AG20443 (cell line): ENCODE results near the gene ZNF592.
"Not testable (repeated sequence)": the region's sequence is repeated elsewhere in the genome, so short reads cannot be mapped to it uniquely, and the experiment has no call there.

ENCODE experiments used
- DNase-seq: peaks from one replicate; pipeline ENCODE4 v3.0.0; 2012; ENCODE audit warnings: low spot score, mixed read lengths

Gene ZNF592

DNA sequence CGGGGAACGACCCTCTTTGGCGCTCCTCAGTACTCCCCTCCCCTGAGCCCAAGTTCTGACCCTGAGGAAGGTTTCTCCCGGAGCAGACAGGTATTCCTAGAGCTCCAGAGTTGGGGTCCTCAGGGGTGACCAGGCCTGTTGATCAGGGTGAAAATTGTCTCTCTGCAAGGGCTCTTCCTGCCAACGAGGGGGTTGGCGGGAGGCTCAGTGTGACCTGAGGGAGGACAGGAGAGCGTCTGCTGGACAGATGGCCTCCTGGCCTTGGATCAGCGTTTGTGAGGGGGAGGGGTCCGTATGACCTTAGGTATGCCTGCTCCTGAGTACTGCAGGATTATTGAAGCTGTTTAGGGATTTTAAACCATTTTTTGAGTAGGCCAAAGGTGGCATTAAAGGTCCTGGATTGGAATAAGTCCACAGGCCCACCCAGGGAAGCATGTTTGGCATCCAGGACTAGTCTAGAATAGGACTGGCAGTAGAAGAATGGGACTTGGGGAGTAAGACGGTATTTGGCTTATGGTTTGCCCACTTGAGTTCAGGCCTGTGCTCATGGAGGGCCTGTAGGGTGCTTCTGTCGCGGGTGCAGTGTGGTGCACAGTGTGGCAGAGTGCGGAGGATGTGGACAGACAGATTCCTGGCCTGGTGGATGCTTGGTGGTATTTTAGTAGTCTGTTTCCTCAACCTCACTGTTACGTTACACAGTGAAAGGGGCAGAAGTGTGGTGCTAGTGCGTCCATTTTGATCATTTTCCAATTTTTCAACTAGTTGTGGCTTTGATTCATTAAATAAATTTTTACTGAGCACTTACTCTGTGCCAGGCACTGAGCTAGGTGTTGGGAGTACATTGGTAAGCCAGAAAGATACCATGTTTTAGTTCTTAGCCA lies 959 bp downstream of the ZNF592 start:
- DNase-seq, result peak; percentile 24

DNA sequence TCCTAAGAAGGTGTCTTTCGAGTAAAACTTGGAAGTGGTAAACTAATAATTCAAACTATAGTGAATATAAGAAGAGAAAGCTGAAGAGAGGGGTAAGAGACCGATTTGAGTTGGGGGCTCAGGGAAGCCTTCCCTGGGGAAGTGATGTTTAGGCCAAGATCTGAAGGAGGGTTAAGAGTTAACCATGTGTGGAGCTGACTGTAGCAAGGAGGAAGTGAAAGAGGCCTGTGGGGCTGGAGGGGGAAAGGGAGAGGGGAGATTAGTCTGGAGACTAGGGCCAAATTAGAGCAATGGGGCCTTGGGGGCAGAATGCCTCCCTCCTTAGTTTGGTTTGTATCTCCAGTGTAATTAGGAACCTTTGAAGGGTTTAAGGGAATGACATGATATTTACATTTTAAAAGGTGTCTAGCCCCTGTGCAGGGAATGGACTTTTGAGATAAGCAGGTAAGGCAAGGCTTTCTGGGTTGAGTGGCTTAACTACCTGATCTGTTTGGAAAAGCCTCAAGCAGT lies 2.2 kb downstream of the ZNF592 start:
- no peak for DNase-seq

DNA sequence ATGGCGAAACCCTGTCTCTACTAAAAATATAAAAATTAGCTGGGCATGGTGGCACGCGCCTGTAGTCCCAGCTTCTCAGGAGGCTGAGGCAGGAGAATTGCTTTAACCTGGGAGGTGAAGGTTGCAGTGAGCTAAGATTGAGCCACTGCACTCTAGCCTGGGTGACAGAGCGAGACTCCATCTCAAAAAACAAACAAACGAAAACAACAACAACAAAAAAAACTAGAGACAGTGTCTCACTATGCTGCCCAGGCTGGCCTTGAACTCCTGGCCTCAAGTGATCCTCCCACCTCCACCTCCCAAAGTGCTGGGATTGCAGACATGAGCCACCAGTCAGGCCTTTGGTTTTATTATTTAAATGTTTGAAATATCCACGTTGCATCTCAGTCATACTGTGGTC lies 3.3 kb downstream of the ZNF592 start:
- not testable (repeated sequence) for DNase-seq

DNA sequence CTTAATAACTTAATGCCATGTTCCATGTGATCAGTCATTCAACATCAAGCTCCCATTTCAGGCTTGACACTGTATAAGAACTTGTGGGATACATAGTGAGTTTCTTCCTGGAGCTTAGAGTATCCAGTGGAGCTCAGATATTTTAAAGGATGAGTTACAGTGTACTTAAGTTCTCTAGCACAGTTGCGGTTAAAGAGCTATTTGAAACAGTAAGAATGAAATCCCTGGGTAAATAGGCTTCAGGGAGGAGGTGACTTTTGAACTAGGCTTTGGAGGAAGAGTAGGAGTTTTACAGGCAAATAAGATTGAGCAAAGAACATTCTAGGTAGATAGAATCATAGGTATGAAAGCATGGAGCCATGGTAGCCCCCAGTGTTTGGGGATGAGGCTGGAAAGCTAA lies 3.8 kb downstream of the ZNF592 start:
- DNase-seq, result no peak

DNA sequence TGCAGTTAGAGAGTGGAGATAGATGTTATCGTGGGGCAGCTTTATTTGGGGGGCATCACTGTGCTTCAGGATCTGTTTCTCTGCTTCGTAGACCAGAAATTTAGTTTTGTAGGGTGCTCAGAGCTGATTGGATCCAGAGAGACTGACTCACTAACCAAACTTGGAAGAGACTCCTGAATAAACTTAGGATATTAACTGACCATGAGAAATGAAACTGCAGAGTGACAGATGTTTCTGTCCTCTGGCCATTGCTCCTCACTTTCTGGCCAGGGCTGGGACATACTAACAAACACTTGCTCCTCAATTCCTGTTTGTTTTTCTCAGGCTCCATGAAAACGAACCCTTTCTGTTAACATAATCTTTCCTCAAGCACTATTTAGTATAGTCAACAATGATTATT lies 4.3 kb downstream of the ZNF592 start:
- DNase-seq, result peak; percentile 52

DNA sequence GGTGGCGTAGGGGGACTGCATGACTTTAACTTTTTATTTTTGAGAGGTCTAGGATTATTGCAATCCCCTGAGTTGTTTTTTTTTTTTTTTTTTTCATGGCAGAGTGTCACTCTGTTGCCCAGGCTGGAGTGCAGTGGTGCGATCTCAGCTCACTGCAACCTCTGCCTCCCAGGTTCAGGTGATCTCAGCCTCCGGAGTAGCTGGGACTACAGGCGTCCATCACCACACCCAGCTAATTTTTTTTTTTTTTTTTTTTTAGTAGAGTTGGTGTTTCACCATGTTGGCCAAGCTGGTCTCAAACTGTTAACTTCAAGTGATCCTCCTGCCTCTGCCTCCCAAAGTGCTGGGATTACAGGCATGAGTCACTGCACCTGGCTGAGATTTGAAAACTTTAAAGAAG lies 6.5 kb downstream of the ZNF592 start:
- not testable (repeated sequence) for DNase-seq

DNA sequence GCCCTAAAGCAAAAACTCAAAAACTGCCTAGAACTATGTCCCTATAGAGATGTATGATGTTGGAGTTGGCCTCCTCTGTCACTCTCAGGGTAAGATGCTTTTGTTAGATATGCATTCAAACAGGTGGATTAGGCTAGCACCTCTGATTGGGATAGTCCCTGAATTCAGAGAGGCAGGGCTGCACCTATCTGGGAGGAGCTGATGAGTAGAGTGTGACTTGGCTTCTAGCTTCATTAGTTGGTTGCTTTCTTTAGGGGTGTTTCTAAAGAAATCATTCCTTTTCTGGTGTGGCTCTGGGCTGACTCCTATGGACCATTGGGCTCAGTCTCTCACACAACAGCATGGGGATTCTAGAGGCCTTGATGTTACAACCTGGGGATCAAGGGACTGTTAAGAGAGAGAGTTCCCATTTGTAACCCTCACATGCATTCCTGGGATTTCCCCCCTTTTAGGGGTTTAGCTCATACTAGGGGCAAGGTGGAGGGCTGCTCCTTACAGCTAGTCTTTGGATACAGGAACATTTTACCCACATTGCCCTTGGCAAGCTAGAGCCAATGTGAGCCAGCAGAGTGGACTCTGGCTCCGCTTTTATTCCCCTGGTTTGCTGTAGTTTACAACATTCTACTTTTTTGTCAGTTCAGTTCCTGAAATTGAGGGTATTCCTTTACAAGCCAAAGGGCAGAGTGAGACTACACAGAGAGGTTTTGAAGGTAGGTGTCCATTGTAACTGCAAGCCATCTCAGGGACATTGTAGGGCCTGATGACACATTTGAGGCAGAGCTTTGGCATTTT lies 7.5 kb downstream of the ZNF592 start:
- no peak for DNase-seq

DNA sequence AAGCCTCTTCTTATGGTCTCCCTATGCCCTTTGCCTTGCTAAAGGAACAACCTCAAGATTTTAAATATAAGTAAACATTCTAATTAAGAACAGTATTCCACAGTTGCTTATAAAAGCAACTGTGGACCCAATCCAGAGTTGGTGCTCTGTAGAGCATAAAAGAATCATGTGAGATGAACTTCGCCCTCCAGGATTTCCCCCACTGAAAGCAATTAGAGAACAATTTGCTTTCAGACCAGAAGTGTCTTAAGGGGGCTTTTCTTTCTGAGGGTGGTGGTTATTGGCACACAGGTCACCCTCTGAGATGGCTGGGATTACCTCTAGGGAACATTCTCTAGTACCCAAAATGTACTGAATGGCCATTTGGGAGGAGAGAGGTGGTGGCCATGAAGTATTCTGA lies 10.6 kb downstream of the ZNF592 start:
- DNase-seq, result no peak

DNA sequence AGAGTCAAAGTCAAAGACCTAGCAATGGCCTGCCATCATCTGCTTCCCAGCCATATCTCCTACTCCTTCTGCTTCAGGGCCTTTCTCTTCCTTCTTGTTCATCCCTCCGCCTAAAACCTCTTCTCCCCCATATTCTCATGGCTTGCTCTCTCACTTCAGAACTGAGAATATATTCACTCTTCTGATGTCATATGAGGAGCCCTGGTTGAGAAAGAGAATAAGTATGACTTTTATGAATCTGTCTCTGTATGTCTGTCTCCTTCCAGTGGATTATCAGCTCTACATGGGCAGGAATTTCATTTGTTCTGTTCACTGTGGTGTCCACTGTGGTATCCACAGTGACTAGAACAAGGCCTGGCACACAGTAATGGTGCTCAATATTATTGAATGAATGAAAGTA lies 11.8 kb downstream of the ZNF592 start:
- no peak for DNase-seq

DNA sequence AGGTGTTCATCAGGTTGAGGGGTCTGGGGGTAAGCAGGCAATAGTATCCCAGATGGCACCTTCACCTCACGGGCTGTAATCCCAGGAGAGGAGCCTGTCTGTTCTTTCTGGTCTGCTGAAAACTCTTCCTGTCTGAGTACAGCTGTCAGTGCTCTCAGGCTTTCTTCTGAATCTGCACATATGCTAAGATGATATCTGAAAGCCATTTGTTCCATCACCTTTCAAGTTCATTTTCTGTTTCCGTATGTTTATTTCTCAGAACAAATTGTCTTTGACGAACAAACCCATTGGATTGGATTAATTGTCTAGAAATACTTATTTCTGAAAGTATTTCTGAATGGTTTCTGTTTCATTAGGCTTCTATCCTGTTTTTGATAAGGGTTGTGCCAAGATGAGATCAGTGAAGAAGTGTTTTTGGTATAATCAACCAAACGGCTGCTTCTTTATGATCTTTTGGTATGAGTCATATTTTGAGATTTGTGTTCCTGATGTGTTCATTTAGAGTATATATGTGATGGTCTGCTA lies 13.3 kb downstream of the ZNF592 start:
- no peak for DNase-seq

DNA sequence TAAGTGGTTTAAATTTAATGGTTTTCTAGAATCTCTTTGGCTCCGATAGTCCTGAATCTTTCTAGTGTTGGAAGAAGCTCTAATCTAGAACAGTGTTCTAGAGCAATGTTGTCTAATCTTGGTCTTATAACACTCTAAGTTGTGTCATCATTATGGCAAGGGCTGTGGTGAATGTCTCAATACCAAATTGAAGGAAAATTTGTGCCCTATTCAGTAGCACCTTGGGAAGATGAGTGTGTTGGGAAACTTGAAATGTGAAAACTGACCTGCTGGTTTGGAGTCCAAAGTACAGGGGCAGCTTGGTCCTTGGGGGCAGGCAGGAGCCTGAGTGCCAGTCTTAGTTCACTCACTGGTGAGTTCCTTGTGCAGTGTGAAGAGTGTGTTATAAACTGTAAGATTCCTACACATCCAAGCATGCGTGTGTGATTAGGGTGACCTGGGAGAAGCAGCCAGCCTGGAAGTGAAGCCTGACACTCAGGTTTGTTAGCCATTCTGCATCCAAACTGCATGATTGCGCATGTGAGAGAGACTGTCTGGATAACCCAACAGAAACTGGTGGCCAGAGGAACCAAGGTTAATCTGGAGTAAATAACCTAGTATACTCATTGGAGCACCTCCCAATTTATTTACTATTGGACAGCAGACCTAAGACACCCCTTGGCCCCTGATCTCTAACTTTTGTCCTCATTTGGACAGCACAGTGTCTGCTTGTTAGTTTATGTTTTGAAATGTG lies 14.6 kb downstream of the ZNF592 start:
- DNase-seq, result no peak

DNA sequence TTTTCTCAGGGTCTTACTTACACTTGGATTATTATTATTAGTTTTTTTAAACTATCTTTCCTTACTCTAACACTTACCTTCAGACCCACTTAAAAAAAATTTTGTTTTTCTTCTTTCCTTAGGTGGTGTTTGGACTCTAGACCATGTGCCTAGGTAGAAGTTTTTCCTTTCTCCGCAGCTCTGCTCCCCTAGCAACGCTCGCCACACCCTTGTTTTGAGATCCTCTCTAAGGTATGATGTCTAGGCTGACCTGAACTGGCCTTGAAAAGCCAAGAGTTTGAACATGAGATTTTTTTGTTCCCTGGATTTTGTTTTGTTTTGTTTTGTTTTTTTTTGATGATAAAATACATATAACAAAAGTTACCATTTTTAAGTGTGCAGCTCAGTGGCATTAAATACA lies 16.2 kb downstream of the ZNF592 start:
- DNase-seq, result no peak

DNA sequence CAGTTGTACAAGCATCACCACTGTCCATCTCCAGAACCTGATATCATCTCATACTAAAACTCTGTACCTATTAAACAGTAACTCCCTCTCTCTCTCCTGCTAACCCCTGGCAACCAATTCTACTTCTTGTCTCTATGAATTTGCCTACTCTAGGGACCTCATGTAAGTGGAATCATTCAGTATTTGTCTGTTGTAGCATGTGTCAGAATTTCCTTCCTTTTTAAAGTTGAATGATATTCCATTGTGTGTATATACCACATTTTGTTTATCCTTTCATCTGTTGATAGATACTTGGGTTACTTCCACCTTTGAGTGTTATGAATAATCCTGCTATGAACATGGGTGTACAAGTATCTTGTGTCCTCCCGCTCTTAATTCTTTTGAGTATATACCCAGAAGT lies 16.6 kb downstream of the ZNF592 start:
- DNase-seq, result no peak

DNA sequence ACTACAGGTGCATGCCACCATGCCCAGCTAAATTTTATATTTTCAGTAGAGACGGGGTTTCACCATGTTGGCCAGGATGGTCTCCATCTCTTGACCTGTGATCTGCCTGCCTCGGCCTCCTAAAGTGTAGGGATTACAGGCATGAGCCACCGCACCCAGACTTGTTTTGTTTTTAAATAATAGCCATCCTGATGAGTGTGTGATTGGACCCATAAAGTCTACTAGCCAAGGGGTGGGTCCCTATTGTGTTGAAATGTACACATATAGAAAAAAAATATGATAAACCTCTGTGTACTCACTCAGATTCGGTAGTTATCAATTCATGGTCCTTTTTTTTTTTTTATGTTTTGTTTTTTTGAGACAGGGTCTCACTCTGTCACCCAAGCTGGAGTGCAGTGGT lies 17.3 kb downstream of the ZNF592 start:
- no peak for DNase-seq

DNA sequence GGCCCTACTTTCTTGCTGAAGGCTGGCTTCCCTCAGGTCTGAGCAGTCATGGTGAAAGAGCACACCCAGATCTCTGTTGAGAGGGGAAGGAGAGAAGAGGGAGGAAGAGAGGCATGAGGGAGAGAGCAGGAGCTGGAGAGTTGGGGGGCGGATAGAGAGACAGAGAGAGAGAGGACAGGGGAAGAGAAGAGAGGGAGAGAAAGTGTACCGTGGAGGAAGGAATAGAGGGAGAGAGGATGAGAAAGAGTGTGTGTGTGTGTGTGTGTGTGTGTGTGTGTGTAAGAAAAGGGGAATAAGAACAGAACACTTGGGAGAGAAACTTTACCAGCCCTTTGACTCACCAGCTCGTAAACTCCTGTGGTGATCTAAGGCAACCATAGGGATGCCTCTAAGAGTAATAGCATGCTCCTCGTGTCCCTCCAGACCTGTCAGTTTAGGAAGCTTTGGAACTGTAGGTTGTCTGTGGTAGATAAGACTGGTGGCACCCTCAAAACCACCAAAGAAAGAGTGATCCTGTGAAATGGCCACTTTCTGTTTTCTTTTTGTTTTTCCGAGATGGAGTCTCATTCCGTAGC lies 18.2 kb downstream of the ZNF592 start:
- no peak for DNase-seq

DNA sequence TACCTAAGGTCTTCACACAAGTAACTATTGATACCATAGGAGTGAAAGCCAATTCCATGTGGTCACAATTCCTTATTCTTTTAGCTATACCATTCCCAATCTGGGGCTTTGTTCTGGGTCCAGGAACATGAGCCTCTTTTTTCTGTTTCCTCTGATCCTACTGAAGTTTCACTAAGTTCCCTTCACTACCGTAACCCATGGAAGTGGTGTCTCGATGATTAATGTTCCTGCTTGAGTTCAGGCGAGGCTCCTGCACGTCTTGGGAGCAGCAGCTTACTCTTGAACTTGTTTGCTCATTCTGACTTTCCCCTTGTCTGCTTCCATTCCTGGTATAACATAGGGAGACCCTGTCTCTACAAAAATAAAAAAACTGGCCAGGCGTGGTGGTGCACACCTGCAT lies 23.6 kb downstream of the ZNF592 start:
- DNase-seq, result no peak

DNA sequence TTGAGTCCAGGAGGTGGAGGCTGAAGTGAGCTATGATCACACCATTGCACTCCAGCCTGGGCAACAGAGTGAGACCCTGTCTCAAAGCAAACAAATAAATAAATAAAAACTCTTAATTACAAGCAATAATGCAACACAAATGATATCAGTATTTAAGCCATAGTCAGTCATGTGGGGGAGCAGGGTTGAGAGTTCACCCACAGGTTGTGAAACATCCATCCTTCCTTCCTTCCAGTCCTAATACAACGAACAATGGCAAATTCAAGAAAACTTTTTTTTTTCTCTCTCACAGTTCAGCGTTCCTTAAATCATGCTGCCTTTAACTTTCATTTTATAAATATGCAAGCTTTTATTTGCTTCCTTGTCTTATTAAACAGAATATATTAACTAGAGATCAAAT lies 24.1 kb downstream of the ZNF592 start:
- no peak for DNase-seq

DNA sequence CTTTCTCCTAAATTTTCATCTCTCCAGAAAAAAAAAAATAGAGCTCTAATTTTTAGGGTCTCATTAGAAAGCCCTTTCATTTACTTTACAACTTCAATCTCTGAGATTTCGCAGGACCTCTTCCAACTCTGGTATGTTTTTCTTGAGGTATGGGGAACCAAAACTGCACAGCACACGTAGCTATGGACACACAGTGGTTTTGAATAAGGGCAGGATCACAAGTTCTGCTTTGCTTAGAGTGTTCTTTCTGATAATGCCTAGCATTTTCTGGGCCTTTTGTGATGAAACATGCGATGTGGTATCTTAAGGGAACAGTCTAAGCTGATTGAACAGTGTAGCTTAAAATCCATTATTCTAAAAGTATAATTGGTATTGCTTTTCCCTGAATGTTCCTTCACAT lies 25.3 kb downstream of the ZNF592 start:
- DNase-seq, result no peak

DNA sequence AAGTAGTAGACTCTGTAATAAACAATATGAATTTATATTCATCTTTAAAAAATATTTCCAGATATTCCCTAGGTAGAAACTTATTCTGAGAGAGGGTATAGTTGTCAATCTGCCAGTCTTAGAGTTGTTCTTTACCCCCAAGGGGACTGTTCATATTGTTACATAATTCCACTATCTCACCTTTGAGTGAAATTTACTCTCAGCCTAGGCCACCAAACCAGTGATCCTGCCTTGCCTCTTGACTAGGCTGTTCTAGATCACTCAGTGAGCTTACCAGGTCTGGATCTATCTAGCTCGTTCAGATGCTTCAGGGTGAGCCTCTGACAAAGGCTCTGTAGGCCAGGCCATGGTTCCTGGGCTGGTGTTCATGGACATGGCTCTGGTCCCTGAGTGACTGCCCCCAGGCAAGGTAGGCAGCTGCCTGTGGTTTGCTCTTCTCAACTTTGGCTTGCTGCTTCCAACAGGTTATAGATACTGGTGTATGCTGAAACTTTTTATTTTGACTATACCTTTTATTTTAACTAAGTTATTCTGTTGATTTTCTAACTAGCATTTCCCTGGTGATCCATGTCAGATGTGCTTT lies 27.6 kb downstream of the ZNF592 start:
- no peak for DNase-seq

DNA sequence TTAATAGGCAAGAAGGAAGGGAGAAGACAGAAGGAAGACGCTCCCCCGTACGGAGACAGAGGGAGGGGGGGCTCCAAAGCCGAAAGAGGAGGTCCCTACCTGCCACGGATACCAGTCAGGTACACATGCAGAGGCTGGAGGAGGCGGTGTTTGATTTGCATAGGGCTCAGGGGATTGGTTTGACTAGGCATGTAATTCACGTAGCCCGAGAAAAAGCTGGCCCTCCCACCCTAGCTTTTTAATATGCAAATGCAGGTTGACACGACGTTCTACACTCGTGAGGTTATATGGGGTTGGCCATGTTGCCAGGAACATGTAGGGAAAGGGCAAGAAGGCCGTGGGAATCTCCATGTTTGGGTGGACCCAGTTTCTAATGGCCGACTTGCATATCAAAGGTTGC lies 29.8 kb downstream of the ZNF592 start:
- DNase-seq, result no peak

DNA sequence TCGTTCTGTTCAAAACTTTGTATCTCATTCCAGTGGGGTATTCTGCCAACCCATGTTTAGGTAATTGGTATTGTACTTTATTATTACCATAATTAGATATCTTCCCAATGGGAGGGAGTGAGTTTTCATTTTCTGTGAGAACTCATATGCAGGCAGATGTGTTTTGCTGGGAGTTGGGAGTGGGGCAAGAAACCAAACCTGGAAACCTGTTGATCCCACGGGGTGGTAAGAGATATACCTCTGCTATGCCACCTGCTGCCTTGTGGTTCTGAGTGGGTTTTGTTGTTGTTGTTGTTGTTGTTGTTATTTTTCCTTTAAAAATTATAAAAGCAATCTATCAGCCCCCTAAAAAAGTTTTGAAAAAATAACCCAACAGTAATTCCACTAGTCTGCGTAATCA lies 32.1 kb downstream of the ZNF592 start:
- DNase-seq, result no peak

DNA sequence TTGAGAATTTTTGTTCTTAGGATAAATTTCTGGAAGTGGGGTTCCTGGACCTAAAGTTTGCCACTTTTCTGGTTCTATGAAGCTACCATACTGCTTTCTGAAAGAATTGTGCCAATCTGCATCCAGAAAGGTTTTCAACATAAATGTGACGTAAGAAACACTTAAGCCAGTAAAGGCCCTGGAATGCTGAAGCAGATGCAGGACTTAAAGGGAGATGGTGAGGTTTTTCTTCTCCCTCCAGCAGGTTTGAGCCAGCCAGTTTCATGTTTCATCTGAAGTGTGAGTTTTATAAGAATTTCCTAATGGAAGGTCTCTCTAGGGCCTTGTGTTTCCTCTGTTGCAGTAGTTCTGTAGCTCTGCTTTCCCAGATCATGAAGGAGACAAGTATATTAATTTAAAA lies 33.1 kb downstream of the ZNF592 start:
- DNase-seq, result no peak
